CD14-positive monocyte (primary cell): ENCODE data around the gene TSBP1. TPM values are rescaled to one million over a fixed set of nuclear protein-coding genes. Genes with fewer than 3 reads are reported as not detected.
"Not testable (repeated sequence)": the region's sequence is repeated elsewhere in the genome, so short reads cannot be mapped to it uniquely, and the experiment has no call there.

Experiments used
- DNase-seq, 3 donors: peaks; one replicate each; pipeline ENCODE4 v3.0.0-alpha.2; 2011 to 2022
- H2AFZ ChIP-seq: 2 replicates; pipeline ENCODE4 v1.6.0; 2012; ENCODE audit warnings: mild to moderate bottlenecking, low read depth, low read length, inconsistent platforms; ENCODE audit not compliant: insufficient read depth, poor library complexity, severe bottlenecking
- H3K27ac ChIP-seq, 2 donors: 1 replicate in 1 of 2; 2 replicates in 1 of 2; pipeline ENCODE4 v1.5.1; 2012 to 2013; ENCODE audit warnings: low read length in 2 of 2, control low read depth in 1 of 2, inconsistent platforms in 1 of 2, low read depth in 1 of 2, mild to moderate bottlenecking in 1 of 2
- H3K27me3 ChIP-seq, 2 donors: one replicate each; pipeline versions ENCODE4 v1.6.0 to v1.6.1; 2011 to 2013; ENCODE audit warnings: low read length in 2 of 2; ENCODE audit not compliant: control insufficient read depth in 2 of 2, insufficient read depth in 2 of 2
- H3K36me3 ChIP-seq, 2 donors: replicated peaks in 1 of 2; 1 replicate in 1 of 2; 2 replicates in 1 of 2; pipeline versions ENCODE4 v1.5.1 to v1.6.1; 2012 to 2013; ENCODE audit warnings: low read length in 2 of 2, control low read depth in 1 of 2, inconsistent platforms in 1 of 2, mild to moderate bottlenecking in 1 of 2; ENCODE audit not compliant: insufficient read depth in 2 of 2, control insufficient read depth in 1 of 2
- H3K4me1 ChIP-seq, 2 donors: 1 replicate in 1 of 2; 2 replicates in 1 of 2; pipeline versions ENCODE4 v1.5.1 to v1.6.1; 2012 to 2013; ENCODE audit warnings: low read length in 2 of 2, control low read depth in 1 of 2, inconsistent platforms in 1 of 2, mild to moderate bottlenecking in 1 of 2, moderate library complexity in 1 of 2; ENCODE audit not compliant: insufficient read depth in 2 of 2, control insufficient read depth in 1 of 2
- H3K4me2 ChIP-seq: replicated peaks from 2 replicates; pipeline ENCODE3; 2012; ENCODE audit warnings: low read length, moderate library complexity, mild to moderate bottlenecking; ENCODE audit not compliant: poor library complexity, severe bottlenecking; ENCODE audit errors: extremely low read depth
- H3K4me3 ChIP-seq, 3 experiments: fragments of 200-600 bp in 1 of 3; sonication (generic) in 1 of 3; replicated peaks in 1 of 3; 1 replicate in 2 of 3; 2 replicates in 1 of 3; pipeline ENCODE4 v1.5.1; 2011 to 2013; ENCODE audit warnings: low read length in 3 of 3, mild to moderate bottlenecking in 3 of 3, control low read depth in 2 of 3, low read depth in 2 of 3, inconsistent platforms in 1 of 3, moderate library complexity in 1 of 3
- H3K79me2 ChIP-seq: 2 replicates; pipeline ENCODE4 v1.6.0; 2012; ENCODE audit warnings: mild to moderate bottlenecking, control low read depth, inconsistent platforms, low read length, moderate library complexity; ENCODE audit not compliant: insufficient read depth
- H3K9ac ChIP-seq: 2 replicates; pipeline ENCODE4 v1.6.0; 2017; ENCODE audit warnings: low read length, mild to moderate bottlenecking; ENCODE audit not compliant: insufficient read depth, poor library complexity, severe bottlenecking
- H3K9me3 ChIP-seq, 2 donors: replicated peaks in 1 of 2; 1 replicate in 1 of 2; 2 replicates in 1 of 2; pipeline versions ENCODE4 v1.5.1 to v1.6.1; 2012 to 2013; ENCODE audit warnings: low read length in 2 of 2, control low read depth in 1 of 2; ENCODE audit not compliant: control insufficient read depth in 1 of 2, insufficient read depth in 1 of 2
- H4K20me1 ChIP-seq: 2 replicates; pipeline ENCODE4 v1.6.0; 2012; ENCODE audit warnings: mild to moderate bottlenecking, low read length, control low read depth, moderate library complexity; ENCODE audit not compliant: insufficient read depth
- H3K27ac Mint-ChIP-seq, 7 donors: one replicate each; pipeline ENCODE4 v1.8.0; 2020; ENCODE audit warnings: mild to moderate bottlenecking in 7 of 7, mixed read lengths in 7 of 7, moderate library complexity in 6 of 7, inconsistent platforms in 2 of 7
- H3K27me3 Mint-ChIP-seq, 3 donors: one replicate each; pipeline ENCODE4 v1.8.0; 2021 to 2022; ENCODE audit warnings: low read depth in 3 of 3, mild to moderate bottlenecking in 3 of 3, mixed read lengths in 3 of 3, moderate library complexity in 3 of 3, inconsistent platforms in 1 of 3
- H3K36me3 Mint-ChIP-seq, 2 donors: one replicate each; pipeline ENCODE4 v1.8.0; 2020; ENCODE audit warnings: mixed read lengths in 2 of 2, inconsistent platforms in 1 of 2, mild to moderate bottlenecking in 1 of 2
- H3K4me1 Mint-ChIP-seq: one replicate; pipeline ENCODE4 v1.8.0; 2020; ENCODE audit warnings: mild to moderate bottlenecking, mixed read lengths
- H3K4me3 Mint-ChIP-seq, 2 donors: one replicate each; pipeline ENCODE4 v1.8.0; 2020; ENCODE audit warnings: mild to moderate bottlenecking in 2 of 2, mixed read lengths in 2 of 2, moderate library complexity in 1 of 2
- H3K9me3 Mint-ChIP-seq, 7 donors: one replicate each; pipeline ENCODE4 v1.8.0; 2020 to 2022; ENCODE audit warnings: mixed read lengths in 7 of 7, mild to moderate bottlenecking in 6 of 7, moderate library complexity in 6 of 7, inconsistent platforms in 2 of 7
- WGBS: methylation state at CpG from one replicate; pipeline ENCODE4 v1.1.5; 2013; ENCODE audit warnings: missing lambda C conversion rate; ENCODE audit not compliant: insufficient coverage; 5-methylcytosine and 5-hydroxymethylcytosine counted together
- intact Hi-C, 2 donors: fragments of 100-400 bp; cut with micrococcal nuclease; formaldehyde crosslinking; loops; one replicate each; pipeline versions ENCODE4 v1.15.0 to v1.15.1; 2023
- polyA plus RNA-seq, 3 donors: library from polyadenylated mRNA; depleted of rRNA in 1 of 3; unstranded in 2 of 3; stranded (reverse) in 1 of 3; fragments of 300-500 nt in 2 of 3; fragments of >200 nt in 1 of 3; fragmentation: Illumina TruSeq in 2 of 3; gene quantifications; 1 replicate in 2 of 3; 2 replicates in 1 of 3; pipeline ENCODE4 v1.2.3, GENCODE V29; 2012 to 2021
- TF ChIP-seq, protein P1 (sequence below): fragments of 200-600 bp; IDR thresholded peaks from one replicate; pipeline ENCODE4 v1.8.0; 2022; ENCODE audit warnings: antibody characterized with exemption, mild to moderate bottlenecking

TSBP1 gene
- polyA plus RNA-seq, 3 donors: not detected

DNA sequence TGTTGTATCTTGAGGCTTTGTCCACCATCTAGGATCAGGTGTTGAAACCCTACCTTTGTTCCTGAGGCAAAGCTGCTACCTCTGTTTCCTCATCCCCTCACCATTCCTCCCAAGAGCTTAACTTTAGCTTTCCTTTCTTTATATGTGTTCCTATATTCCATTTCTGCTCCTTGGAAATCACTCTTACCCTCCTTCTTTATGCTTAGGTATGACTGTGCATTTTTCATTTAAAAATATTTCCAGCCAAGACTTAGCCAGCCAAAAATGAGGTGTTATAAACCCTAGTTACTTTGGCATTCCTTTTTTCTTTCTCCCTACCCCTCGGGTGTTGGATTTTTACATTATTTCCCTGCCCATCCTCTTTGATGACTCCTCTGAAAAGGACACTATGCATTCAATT, 57.7 kb downstream of the TSBP1 start:
- Mint-ChIP-seq H3K36me3 (no peaks in the 10 kb centered on the region), H3K4me1 (no peaks in the 10 kb centered on the region), H3K4me3 (no peak overlapping the region), H3K27me3 (peaks cover 3 to 4% (median 4%) of the 10 kb centered on the region in 3 donors), H3K9me3 (no peaks in the 10 kb centered on the region), H3K27ac (no peak overlapping the region)
- no peaks in the 10 kb centered on the region for H3K36me3 ChIP-seq
- H3K27ac ChIP-seq: no peak overlapping the region
- no peaks in the 10 kb centered on the region for H4K20me1 ChIP-seq
- H3K4me3 ChIP-seq: no peak overlapping the region
- no peaks in the 10 kb centered on the region for H3K79me2 ChIP-seq
- H2AFZ ChIP-seq: no peak overlapping the region
- H3K4me2 ChIP-seq: no peak overlapping the region
- DNase-seq: no peak
- H3K4me1 ChIP-seq: no peaks in the 10 kb centered on the region
- WGBS: no CpG with 5 or more reads among the region's 1 CpG
- no peaks in the 10 kb centered on the region for H3K27me3 ChIP-seq
- H3K9ac ChIP-seq: no peak overlapping the region
- intact Hi-C loops: no loop called here
- H3K9me3 ChIP-seq: no peaks in the 10 kb centered on the region
- TF ChIP-seq, protein P1, sequence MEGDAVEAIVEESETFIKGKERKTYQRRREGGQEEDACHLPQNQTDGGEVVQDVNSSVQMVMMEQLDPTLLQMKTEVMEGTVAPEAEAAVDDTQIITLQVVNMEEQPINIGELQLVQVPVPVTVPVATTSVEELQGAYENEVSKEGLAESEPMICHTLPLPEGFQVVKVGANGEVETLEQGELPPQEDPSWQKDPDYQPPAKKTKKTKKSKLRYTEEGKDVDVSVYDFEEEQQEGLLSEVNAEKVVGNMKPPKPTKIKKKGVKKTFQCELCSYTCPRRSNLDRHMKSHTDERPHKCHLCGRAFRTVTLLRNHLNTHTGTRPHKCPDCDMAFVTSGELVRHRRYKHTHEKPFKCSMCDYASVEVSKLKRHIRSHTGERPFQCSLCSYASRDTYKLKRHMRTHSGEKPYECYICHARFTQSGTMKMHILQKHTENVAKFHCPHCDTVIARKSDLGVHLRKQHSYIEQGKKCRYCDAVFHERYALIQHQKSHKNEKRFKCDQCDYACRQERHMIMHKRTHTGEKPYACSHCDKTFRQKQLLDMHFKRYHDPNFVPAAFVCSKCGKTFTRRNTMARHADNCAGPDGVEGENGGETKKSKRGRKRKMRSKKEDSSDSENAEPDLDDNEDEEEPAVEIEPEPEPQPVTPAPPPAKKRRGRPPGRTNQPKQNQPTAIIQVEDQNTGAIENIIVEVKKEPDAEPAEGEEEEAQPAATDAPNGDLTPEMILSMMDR: no peak

DNA sequence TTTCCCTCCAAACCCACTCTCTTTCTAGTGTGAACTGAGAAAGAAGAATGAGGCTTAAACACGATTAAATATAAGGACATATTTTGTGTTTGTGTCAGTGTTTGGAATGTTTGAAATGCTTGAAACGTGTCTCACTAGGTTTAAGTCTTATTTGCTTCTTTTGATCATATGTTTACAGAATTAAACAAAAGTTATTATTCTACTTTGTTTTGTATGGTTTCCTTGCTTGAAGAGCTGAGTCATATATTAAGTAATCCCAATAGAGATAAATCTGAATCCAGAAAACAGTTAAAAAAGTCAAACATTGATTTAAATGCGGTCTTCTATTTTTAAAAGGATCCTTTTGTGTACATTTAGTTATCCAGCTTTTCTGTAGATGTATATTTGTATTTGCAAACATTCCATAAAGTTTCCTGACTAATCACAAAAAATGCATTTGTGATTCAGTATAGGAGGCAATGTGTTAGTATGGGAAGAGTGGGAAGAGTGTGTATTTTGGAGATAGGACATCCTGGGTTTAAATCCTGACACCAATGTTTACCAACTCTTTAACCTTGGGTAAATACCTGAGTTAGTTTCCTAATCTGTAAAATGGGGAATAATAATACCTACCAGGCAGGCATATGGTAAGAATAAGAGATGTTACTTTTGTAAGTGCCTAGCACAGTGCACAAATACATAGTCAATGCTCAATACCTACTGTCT, 72.9 kb downstream of the TSBP1 start:
- no peaks in the 10 kb centered on the region for H3K36me3 ChIP-seq
- no peak overlapping the region for H3K27ac ChIP-seq
- Mint-ChIP-seq H3K27me3 (peaks cover under 1 to 6% (median 1%) of the 10 kb centered on the region in 3 donors), H3K27ac (no peak overlapping the region), H3K4me3 (no peak overlapping the region), H3K4me1 (no peaks in the 10 kb centered on the region), H3K9me3 (no peaks in the 10 kb centered on the region), H3K36me3 (no peaks in the 10 kb centered on the region)
- H3K27me3 ChIP-seq: no peaks in the 10 kb centered on the region
- intact Hi-C loops: no loop called here
- no peak for DNase-seq
- TF ChIP-seq, protein P1: no peak
- H3K4me3 ChIP-seq: no peak overlapping the region
- no peak overlapping the region for H3K9ac ChIP-seq
- no peaks in the 10 kb centered on the region for H4K20me1 ChIP-seq
- no peak overlapping the region for H3K4me2 ChIP-seq
- H2AFZ ChIP-seq: no peak overlapping the region
- WGBS: no CpG with 5 or more reads among the region's 3 CpGs
- H3K9me3 ChIP-seq: no peaks in the 10 kb centered on the region
- H3K79me2 ChIP-seq: no peaks in the 10 kb centered on the region
- H3K4me1 ChIP-seq: no peaks in the 10 kb centered on the region

DNA sequence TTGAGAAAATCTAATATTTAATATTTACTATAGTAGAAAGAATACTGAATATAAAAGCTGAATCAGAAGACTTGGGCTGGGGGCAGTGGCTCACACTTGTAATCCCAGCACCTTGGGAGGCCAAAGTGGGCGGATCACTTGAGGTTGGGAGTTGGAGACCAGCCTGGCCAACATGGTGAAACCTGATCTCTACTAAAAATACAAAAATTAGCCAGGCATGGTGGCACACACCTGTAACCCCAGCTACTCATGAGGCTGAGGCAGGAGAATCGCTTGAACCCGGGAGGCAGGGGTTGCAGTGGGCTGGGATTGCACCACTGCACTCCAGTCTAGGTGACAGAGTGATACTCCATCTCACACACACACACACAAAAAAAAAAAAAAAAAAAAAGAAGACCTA, 76.7 kb downstream of the TSBP1 start:
- H3K9me3 ChIP-seq, H3K4me1 Mint-ChIP-seq, H3K9ac ChIP-seq, H3K4me3 ChIP-seq, H2AFZ ChIP-seq, H3K27ac ChIP-seq, H3K36me3 ChIP-seq, H4K20me1 ChIP-seq, H3K9me3 Mint-ChIP-seq, H3K27me3 ChIP-seq, H3K36me3 Mint-ChIP-seq, H3K79me2 ChIP-seq, H3K4me3 Mint-ChIP-seq, H3K4me2 ChIP-seq, H3K27ac Mint-ChIP-seq, intact Hi-C loops, H3K4me1 ChIP-seq, DNase-seq, H3K27me3 Mint-ChIP-seq: not testable (repeated sequence)
- WGBS: 83% methylated on average over 1 of the region's 3 CpGs
